Activated CD8-positive, alpha-beta memory T cell treated with anti-CD3 and anti-CD28 coated beads for 24 hours (primary cell): Measurements from ENCODE around the gene ATG7.
"Not testable (repeated sequence)": the region's sequence is repeated elsewhere in the genome, so short reads cannot be mapped to it uniquely, and the experiment has no call there.

Experiments used
- DNase-seq: peaks from one replicate; pipeline ENCODE4 v3.0.0-alpha.2; 2020

Gene ATG7

GRCh38 chr3:11477407-11477911, 205.3 kb downstream of the ATG7 start:
- no peak for DNase-seq

GRCh38 chr3:11478167-11478566, 206.0 kb downstream of the ATG7 start:
- DNase-seq, result no peak

- no peak for DNase-seq
Observed at GRCh38 chr3:11479221-11479620, 207.0 kb downstream of the ATG7 start.

- no peak for DNase-seq
Observed at GRCh38 chr3:11480663-11481298, 208.6 kb downstream of the ATG7 start.

GRCh38 chr3:11481556-11481955, 209.4 kb downstream of the ATG7 start:
- DNase-seq, result no peak

- DNase-seq, result no peak
Observed at GRCh38 chr3:11482021-11482420, 209.8 kb downstream of the ATG7 start.

- DNase-seq, result not testable (repeated sequence)
Observed at GRCh38 chr3:11488356-11488755, 216.2 kb downstream of the ATG7 start.

- DNase-seq, result no peak
Observed at GRCh38 chr3:11494131-11494916, 222.1 kb downstream of the ATG7 start.

- no peak for DNase-seq
Observed at GRCh38 chr3:11495948-11496557, 223.9 kb downstream of the ATG7 start.

GRCh38 chr3:11498177-11498576, 226.0 kb downstream of the ATG7 start:
- no peak for DNase-seq

GRCh38 chr3:11498646-11499045, 226.4 kb downstream of the ATG7 start:
- no peak for DNase-seq

- no peak for DNase-seq
Observed at GRCh38 chr3:11499144-11499543, 226.9 kb downstream of the ATG7 start.

GRCh38 chr3:11502413-11502812, 230.2 kb downstream of the ATG7 start:
- not testable (repeated sequence) for DNase-seq

GRCh38 chr3:11507719-11508118, 235.5 kb downstream of the ATG7 start:
- no peak for DNase-seq

- DNase-seq, result no peak
Observed at GRCh38 chr3:11508346-11509172, 236.4 kb downstream of the ATG7 start.

GRCh38 chr3:11509173-11510000, 237.2 kb downstream of the ATG7 start:
- DNase-seq, result no peak

- DNase-seq, result no peak
Observed at GRCh38 chr3:11510001-11510340, 237.8 kb downstream of the ATG7 start.

- DNase-seq, result no peak
Observed at GRCh38 chr3:11510356-11510755, 238.2 kb downstream of the ATG7 start.

GRCh38 chr3:11511606-11512005, 239.4 kb downstream of the ATG7 start:
- not testable (repeated sequence) for DNase-seq

GRCh38 chr3:11513125-11513816, 241.1 kb downstream of the ATG7 start:
- DNase-seq, result not testable (repeated sequence)

GRCh38 chr3:11513817-11514135, 241.6 kb downstream of the ATG7 start:
- DNase-seq, result no peak
